WTC11 (cell line): Measurements from ENCODE around the gene GIPR. TPM values are rescaled to one million over a fixed set of nuclear protein-coding genes. Genes with fewer than 3 reads are reported as not detected.

Experiments used
- ATAC-seq: fragments of 200-7000 bp; cut with Tn5 transposase; 2 replicates; pipeline ENCODE4 v1.10.0; 2021; ENCODE audit warnings: mild to moderate bottlenecking, moderate library complexity
- CTCF ChIA-PET: fragments of 300-600 bp; sonication (Branson Sonifier 250); formaldehyde crosslinking; loops from one replicate; lab custom pipeline; 2021; ENCODE audit warnings: antibody characterized with exemption; lab: Charles Lee
- POLR2A ChIA-PET: fragments of 350-600 bp; sonication (Branson Sonifier 250); formaldehyde crosslinking; loops from one replicate; lab custom pipeline; 2021; ENCODE audit warnings: antibody characterized with exemption; lab: Charles Lee
- DNase-seq: peaks from one replicate; pipeline ENCODE4 v3.0.0; 2021; ENCODE audit warnings: low spot score
- H3K27ac Mint-ChIP-seq: 2 replicates; pipeline ENCODE4 v1.8.0; 2021; ENCODE audit warnings: mixed read lengths
- H3K27me3 Mint-ChIP-seq: 2 replicates; pipeline ENCODE4 v1.8.0; 2021; ENCODE audit warnings: low read depth, mild to moderate bottlenecking, moderate library complexity, mixed read lengths
- H3K36me3 Mint-ChIP-seq: 2 replicates; pipeline ENCODE4 v1.8.0; 2021; ENCODE audit warnings: mixed read lengths
- H3K4me1 Mint-ChIP-seq: 2 replicates; pipeline ENCODE4 v1.8.0; 2022; ENCODE audit warnings: mixed read lengths
- H3K4me3 Mint-ChIP-seq: 2 replicates; pipeline ENCODE4 v1.8.0; 2021; ENCODE audit warnings: mild to moderate bottlenecking, moderate library complexity, mixed read lengths
- H3K9me3 Mint-ChIP-seq: 2 replicates; pipeline ENCODE4 v1.8.0; 2021; ENCODE audit warnings: mixed read lengths
- ARID4B ChIP-seq: sonication (generic); formaldehyde crosslinking; IDR thresholded peaks from 2 replicates; pipeline ENCODE4 v1.8.0; 2023; ENCODE audit warnings: missing genetic modification reagents, mild to moderate bottlenecking, borderline replicate concordance
- ATF2 ChIP-seq: sonication (generic); formaldehyde crosslinking; IDR thresholded peaks from 2 replicates; pipeline ENCODE4 v1.8.1; 2022; ENCODE audit warnings: low read depth, missing genetic modification reagents, borderline replicate concordance
- ATF3 ChIP-seq: sonication (generic); formaldehyde crosslinking; conservative IDR thresholded peaks from 2 replicates; pipeline ENCODE4 v1.8.1; 2022; ENCODE audit warnings: mild to moderate bottlenecking, missing genetic modification reagents
- CBFB ChIP-seq: sonication (generic); formaldehyde crosslinking; IDR thresholded peaks from 2 replicates; pipeline ENCODE4 v1.8.1; 2022; ENCODE audit warnings: mild to moderate bottlenecking, low read depth, missing genetic modification reagents
- FOXJ3 ChIP-seq: sonication (generic); formaldehyde crosslinking; IDR thresholded peaks from 2 replicates; pipeline ENCODE4 v1.9.0; 2021; ENCODE audit warnings: missing genetic modification reagents, mild to moderate bottlenecking, borderline replicate concordance
- FOXP4 ChIP-seq: sonication (generic); formaldehyde crosslinking; IDR thresholded peaks from 2 replicates; pipeline ENCODE4 v1.8.0; 2022; ENCODE audit warnings: mild to moderate bottlenecking, missing genetic modification reagents
- GTF2I ChIP-seq: fragments of 250-450 bp; sonication (Bioruptor Pico); conservative IDR thresholded peaks from 2 replicates; pipeline ENCODE4 v1.4.0; 2021; ENCODE audit warnings: mild to moderate bottlenecking
- IRF1 ChIP-seq: sonication (generic); formaldehyde crosslinking; IDR thresholded peaks from 2 replicates; pipeline ENCODE4 v1.8.0; 2023; ENCODE audit warnings: missing genetic modification reagents
- JAZF1 ChIP-seq: fragments of 250-450 bp; sonication (Bioruptor Pico); IDR thresholded peaks from 2 replicates; pipeline ENCODE4 v1.9.0; 2021; ENCODE audit warnings: moderate library complexity, mild to moderate bottlenecking, inconsistent platforms
- MLX ChIP-seq: sonication (generic); formaldehyde crosslinking; IDR thresholded peaks from 2 replicates; pipeline ENCODE4 v1.8.1; 2023; ENCODE audit warnings: mild to moderate bottlenecking, missing genetic modification reagents, moderate library complexity
- NR2C2 ChIP-seq: sonication (generic); formaldehyde crosslinking; IDR thresholded peaks from 2 replicates; pipeline ENCODE4 v1.8.0; 2022; ENCODE audit warnings: mild to moderate bottlenecking, missing genetic modification reagents
- NR3C1 ChIP-seq: sonication (generic); formaldehyde crosslinking; conservative IDR thresholded peaks from 2 replicates; pipeline ENCODE4 v1.8.1; 2023; ENCODE audit warnings: low read depth, mild to moderate bottlenecking, missing genetic modification reagents
- STAT6 ChIP-seq: sonication (generic); formaldehyde crosslinking; conservative IDR thresholded peaks from 2 replicates; pipeline ENCODE4 v1.8.1; 2023; ENCODE audit warnings: mild to moderate bottlenecking, low read depth, missing genetic modification reagents, moderate library complexity
- TEAD1 ChIP-seq: sonication (generic); formaldehyde crosslinking; IDR thresholded peaks from 2 replicates; pipeline ENCODE4 v1.8.0; 2022; ENCODE audit warnings: mild to moderate bottlenecking, missing genetic modification reagents
- TP53 ChIP-seq: sonication (generic); formaldehyde crosslinking; IDR thresholded peaks from 2 replicates; pipeline ENCODE4 v1.8.1; 2023; ENCODE audit warnings: mild to moderate bottlenecking, missing genetic modification reagents
- ZNF138 ChIP-seq: sonication (generic); formaldehyde crosslinking; conservative IDR thresholded peaks from 2 replicates; pipeline ENCODE4 v1.8.1; 2022; ENCODE audit warnings: mild to moderate bottlenecking, moderate library complexity, missing genetic modification reagents
- total RNA-seq: library from RNA; stranded (reverse); gene quantifications from 3 replicates; pipeline ENCODE4 v1.2.3, GENCODE V29; 2021

GIPR gene
- total RNA-seq, 1 experiment from 2014 or later: 1.8 TPM

- TF ChIP-seq ARID4B (CRISPR knock-in tag): no peak
- no peak for TF ChIP-seq ZNF138 (CRISPR knock-in tag)
- TF ChIP-seq JAZF1: no peak
Measured at GRCh38 chr19:45650722-45651121, 17.3 kb upstream of the GIPR start (continued).

GRCh38 chr19:45653634-45654033 is 14.4 kb upstream of the GIPR start:
- no peaks in the 10 kb centered on the region for H3K36me3 Mint-ChIP-seq
- POLR2A ChIA-PET: no interaction called here
- CTCF ChIA-PET: interaction anchor here (0.7 to 1.6 kb wide), 5 partner anchors 8 to 95 kb away, joined by 3 to 6 read pairs (median 5); no protein-coding TSS in a partner anchor
- no peaks in the 10 kb centered on the region for H3K9me3 Mint-ChIP-seq
- TF ChIP-seq ATF3 (CRISPR knock-in tag): no peak
- TF ChIP-seq NR2C2 (CRISPR knock-in tag): no peak
- TF ChIP-seq JAZF1: no peak
- no peak for TF ChIP-seq FOXJ3
- TF ChIP-seq NR3C1 (CRISPR knock-in tag): no peak
- TF ChIP-seq MLX (CRISPR knock-in tag): no peak
- no peak for TF ChIP-seq ARID4B (CRISPR knock-in tag)
- TF ChIP-seq ATF2 (CRISPR knock-in tag): no peak
- no peak for TF ChIP-seq GTF2I (CRISPR knock-in tag)
- TF ChIP-seq IRF1 (CRISPR knock-in tag): no peak
- TF ChIP-seq CBFB (CRISPR knock-in tag): no peak
- TF ChIP-seq TP53 (CRISPR knock-in tag): no peak
- no peak for TF ChIP-seq TEAD1 (CRISPR knock-in tag)
- no peak for TF ChIP-seq FOXP4 (CRISPR knock-in tag)
- no peak for TF ChIP-seq STAT6
- no peak overlapping the region for H3K4me3 Mint-ChIP-seq
- H3K27me3 Mint-ChIP-seq: peaks cover 9% of the 10 kb centered on the region
- ATAC-seq (no peak), DNase-seq (no peak)
- no peak overlapping the region for H3K27ac Mint-ChIP-seq
- H3K4me1 Mint-ChIP-seq: no peaks in the 10 kb centered on the region; the same call in 1 of the 2 replicates
